Activated B cell treated with CpG ODN at 0.5 μM for 24 hours (primary cell): Measurements from ENCODE around the gene LAT. TPM values are rescaled to one million over a fixed set of nuclear protein-coding genes. Genes with fewer than 3 reads are reported as not detected.

Experiments used
- ATAC-seq: fragments of 200-7000 bp; cut with Tn5 transposase; one replicate; pipeline ENCODE4 v1.10.0; 2021; ENCODE audit warnings: low read depth, mild to moderate bottlenecking, moderate library complexity
- CTCF ChIA-PET: fragments of 350-600 bp; sonication (Branson Sonifier 250); formaldehyde crosslinking; loops from one replicate; lab custom pipeline; 2021; ENCODE audit warnings: antibody characterized with exemption; lab: Charles Lee
- POLR2A ChIA-PET: fragments of 350-600 bp; sonication (Branson Sonifier 250); formaldehyde crosslinking; loops from one replicate; lab custom pipeline; 2021; ENCODE audit warnings: antibody characterized with exemption; lab: Charles Lee
- DNase-seq: peaks from one replicate; pipeline ENCODE4 v3.0.0; 2022
- H3K27ac Mint-ChIP-seq: one replicate; pipeline ENCODE4 v1.8.0; 2020; ENCODE audit warnings: mixed read lengths
- H3K27me3 Mint-ChIP-seq: one replicate; pipeline ENCODE4 v1.8.0; 2021; ENCODE audit warnings: mixed read lengths
- H3K36me3 Mint-ChIP-seq: one replicate; pipeline ENCODE4 v1.8.0; 2021; ENCODE audit warnings: low read depth, mixed read lengths
- H3K4me1 Mint-ChIP-seq: one replicate; pipeline ENCODE4 v1.8.0; 2021; ENCODE audit warnings: mixed read lengths
- H3K4me3 Mint-ChIP-seq: one replicate; pipeline ENCODE4 v1.8.0; 2020; ENCODE audit warnings: mild to moderate bottlenecking, mixed read lengths
- H3K9me3 Mint-ChIP-seq: one replicate; pipeline ENCODE4 v1.8.0; 2020; ENCODE audit warnings: mixed read lengths
- CTCF ChIP-seq: fragments of 200-600 bp; IDR thresholded peaks from one replicate; pipeline ENCODE4 v1.8.0; 2022; ENCODE audit warnings: antibody characterized with exemption, mild to moderate bottlenecking
- intact Hi-C: fragments of 100-400 bp; cut with micrococcal nuclease; formaldehyde crosslinking; loops from one replicate; pipeline ENCODE4 v1.15.1; 2024
- total RNA-seq: library from RNA; stranded (reverse); gene quantifications from 2 replicates; pipeline ENCODE4 v1.2.3, GENCODE V29; 2022

LAT gene
- total RNA-seq, 1 donor from 2014 or later = 6.2 TPM

DNA sequence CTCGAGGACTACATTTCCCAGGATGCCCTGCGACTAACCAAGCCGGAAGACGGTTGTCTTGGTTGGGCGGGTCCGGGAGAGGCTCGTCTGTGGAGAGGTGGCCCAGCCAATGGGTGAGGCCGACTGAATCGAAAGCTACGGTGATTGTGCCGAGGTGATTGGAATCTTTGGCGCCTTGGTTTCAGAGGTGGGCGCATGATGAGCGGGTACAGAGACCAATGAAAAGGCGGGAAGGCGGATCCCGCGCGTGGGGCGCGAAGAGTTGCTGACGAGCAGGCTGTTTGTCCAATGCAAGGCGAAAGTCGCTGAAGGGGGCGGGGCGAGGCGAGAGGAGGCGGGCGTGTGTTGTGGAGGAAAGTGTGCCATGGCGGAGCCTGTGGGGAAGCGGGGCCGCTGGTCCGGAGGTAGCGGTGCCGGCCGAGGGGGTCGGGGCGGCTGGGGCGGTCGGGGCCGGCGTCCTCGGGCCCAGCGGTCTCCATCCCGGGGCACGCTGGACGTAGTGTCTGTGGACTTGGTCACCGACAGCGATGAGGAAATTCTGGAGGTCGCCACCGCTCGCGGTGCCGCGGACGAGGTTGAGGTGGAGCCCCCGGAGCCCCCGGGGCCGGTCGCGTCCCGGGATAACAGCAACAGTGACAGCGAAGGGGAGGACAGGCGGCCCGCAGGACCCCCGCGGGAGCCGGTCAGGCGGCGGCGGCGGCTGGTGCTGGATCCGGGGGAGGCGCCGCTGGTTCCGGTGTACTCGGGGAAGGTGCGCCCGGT is 34.0 kb upstream of the LAT start, which contains the start of gene NFATC2IP:
TSS of gene NFATC2IP (plus strand) at position 290 of the 762 bp plus-strand sequence. CDS start at position 365, 75 bp downstream.
- Mint-ChIP-seq H3K4me3 (peak within 1 kb of the TSS; percentile 91), H3K27ac (peak within 1 kb of the TSS; percentile 81), H3K27me3 (no peaks in the 10 kb centered on the region), H3K9me3 (no peaks in the 10 kb centered on the region), H3K4me1 (peaks cover 25% of the 10 kb centered on the region), H3K36me3 (peaks cover 29% of the 10 kb centered on the region)
- ChIA-PET CTCF (interaction anchor here (1.1 to 1.3 kb wide), 3 partner anchors 18 to 77 kb away, joined by 3 to 4 read pairs (median 3); partner anchors contain the start of gene CD19), POLR2A (interaction anchor here (0.6 to 2.4 kb wide), 10 partner anchors 10 to 129 kb away, joined by 4 to 22 read pairs (median 7); partner anchors contain the start of genes ATXN2L, CD19, RABEP2 and SH2B1)
- TF ChIP-seq CTCF = no peak
- peak; percentile 95 for ATAC-seq
- intact Hi-C loops = loop anchor here (1.0 kb wide), 5 partner anchors 23 to 127 kb away; partner anchors contain the start of genes SH2B1, SPNS1 and TUFM
- peak; percentile 98 for DNase-seq

- intact Hi-C loops = no loop called here
- ATAC-seq = no peak
- Mint-ChIP-seq H3K36me3 (peaks cover 34% of the 10 kb centered on the region), H3K9me3 (no peaks in the 10 kb centered on the region), H3K4me3 (peak overlapping the region; percentile 91), H3K27ac (peak overlapping the region; percentile 72), H3K4me1 (peaks cover 24% of the 10 kb centered on the region), H3K27me3 (no peaks in the 10 kb centered on the region)
- DNase-seq = no peak
- ChIA-PET CTCF (no interaction called here), POLR2A (interaction anchor here (0.6 to 2.2 kb wide), 4 partner anchors 15 to 452 kb away, joined by 3 to 20 read pairs (median 3); partner anchors contain the start of genes CD19 and TUFM)
- no peak for TF ChIP-seq CTCF
Observed at GRCh38 chr16:28951410-28951943, 33.4 kb upstream of the LAT start.

- intact Hi-C loops = no loop called here
- ChIA-PET CTCF (no interaction called here), POLR2A (no interaction called here)
- no peak for TF ChIP-seq CTCF
- no peaks in the 10 kb centered on the region for H3K27me3 Mint-ChIP-seq
- ATAC-seq (no peak), DNase-seq (no peak)
- H3K4me3 Mint-ChIP-seq = no peak overlapping the region
- H3K4me1 Mint-ChIP-seq = peaks cover 2% of the 10 kb centered on the region
- no peaks in the 10 kb centered on the region for H3K9me3 Mint-ChIP-seq
- H3K36me3 Mint-ChIP-seq = peaks cover 69% of the 10 kb centered on the region
- no peak overlapping the region for H3K27ac Mint-ChIP-seq
Observed at GRCh38 chr16:28958216-28958615, 26.6 kb upstream of the LAT start.

GRCh38 chr16:28958836-28959235 is 26.0 kb upstream of the LAT start:
- Mint-ChIP-seq H3K27ac (no peak overlapping the region), H3K36me3 (peaks cover 71% of the 10 kb centered on the region), H3K4me3 (no peak overlapping the region), H3K4me1 (peaks cover 2% of the 10 kb centered on the region), H3K9me3 (no peaks in the 10 kb centered on the region), H3K27me3 (no peaks in the 10 kb centered on the region)
- ChIA-PET POLR2A (no interaction called here), CTCF (no interaction called here)
- TF ChIP-seq CTCF = no peak
- no peak for DNase-seq
- intact Hi-C loops = no loop called here
- no peak for ATAC-seq

DNA sequence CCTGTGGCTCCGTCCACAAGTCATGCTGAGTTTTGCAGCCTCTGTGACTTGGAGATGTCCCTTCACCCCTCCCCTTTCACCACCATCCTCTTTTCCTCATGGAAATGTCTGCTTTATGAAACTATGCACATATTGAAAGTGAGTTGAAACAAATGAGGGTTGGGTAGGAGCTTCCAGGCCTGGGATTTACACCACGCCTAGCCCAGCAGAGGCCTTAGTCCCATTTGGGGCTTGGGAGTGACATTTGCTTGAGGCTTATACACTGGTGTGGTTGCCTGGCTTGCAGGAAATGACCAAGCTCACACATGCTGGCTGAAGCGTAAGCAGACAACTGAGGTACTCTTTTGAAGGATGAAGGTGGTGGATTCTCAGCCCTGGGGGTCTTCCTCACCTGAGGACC is 20.8 kb upstream of the LAT start:
- TF ChIP-seq CTCF = no peak
- no peaks in the 10 kb centered on the region for H3K27me3 Mint-ChIP-seq
- H3K4me1 Mint-ChIP-seq = no peaks in the 10 kb centered on the region
- no peak overlapping the region for H3K27ac Mint-ChIP-seq
- intact Hi-C loops = no loop called here
- no peak for ATAC-seq
- DNase-seq = no peak
- CTCF ChIA-PET = no interaction called here
- no peak overlapping the region for H3K4me3 Mint-ChIP-seq
- no peaks in the 10 kb centered on the region for H3K9me3 Mint-ChIP-seq
- POLR2A ChIA-PET = no interaction called here
- peaks cover 62% of the 10 kb centered on the region for H3K36me3 Mint-ChIP-seq
